HTERT RPE-1 (cell line): ENCODE results near the gene S100A5.
"Not testable (repeated sequence)": the region's sequence is repeated elsewhere in the genome, so short reads cannot be mapped to it uniquely, and the experiment has no call there.

ENCODE experiments used
- in situ Hi-C: fragments of 300-500 bp; cut with MboI; formaldehyde crosslinking; loops from 4 replicates; pipeline ENCODE4 v1.14.3; 2020; ENCODE audit warnings: low sequenced_read_pairs

S100A5 gene, protein sequence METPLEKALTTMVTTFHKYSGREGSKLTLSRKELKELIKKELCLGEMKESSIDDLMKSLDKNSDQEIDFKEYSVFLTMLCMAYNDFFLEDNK

DNA sequence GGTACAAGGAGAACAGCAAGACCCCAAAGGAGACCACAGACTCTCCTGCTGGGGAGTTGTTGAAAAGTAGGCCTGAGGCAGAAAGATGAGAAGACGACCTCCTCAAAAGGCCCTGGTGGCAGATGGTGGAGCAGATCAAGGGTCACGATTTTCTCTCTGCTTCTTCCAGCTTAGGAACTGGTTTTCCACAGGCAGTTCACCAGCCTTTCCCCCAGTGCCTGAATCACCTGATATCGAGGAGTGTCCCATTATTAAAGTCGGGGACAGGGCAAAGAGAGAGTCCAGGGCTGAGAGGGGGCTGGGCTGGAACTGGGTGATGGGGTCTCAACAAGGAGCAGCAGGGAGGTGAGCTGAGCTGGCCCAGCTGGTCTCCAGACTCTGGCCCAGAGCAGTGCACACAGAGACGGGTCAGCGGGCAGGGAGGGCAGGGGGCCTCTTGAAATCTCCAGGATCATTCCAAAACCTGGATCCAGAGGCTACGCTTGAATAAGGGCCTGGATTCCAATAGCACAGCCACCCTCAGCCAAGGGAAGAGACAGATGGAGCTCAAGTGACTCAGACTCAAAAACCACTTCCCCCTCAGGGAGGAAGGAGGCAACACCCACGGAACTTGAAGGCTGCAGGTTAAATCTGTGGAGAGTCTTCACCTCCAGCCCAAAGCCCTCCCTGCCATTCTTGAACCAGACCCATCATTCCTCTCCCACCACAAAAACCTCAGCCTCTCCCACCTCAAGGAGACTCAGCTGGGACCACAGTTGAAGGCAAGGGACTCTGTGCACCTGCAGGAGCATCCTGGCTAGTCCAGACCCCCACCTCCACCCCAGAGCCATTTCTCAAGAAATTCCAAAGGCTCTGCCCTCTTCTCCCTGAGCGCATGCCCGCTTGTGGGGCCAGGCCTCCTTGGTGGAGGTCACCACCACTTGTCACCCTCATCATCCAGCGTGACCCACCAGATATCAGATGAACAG is at the start of gene S100A5:
Gene S100A5, minus strand, starts transcription at position 541 of the 968 bp plus-strand sequence. CDS start 743 bp downstream, outside the sequence.
- in situ Hi-C loops, result no loop called here

DNA sequence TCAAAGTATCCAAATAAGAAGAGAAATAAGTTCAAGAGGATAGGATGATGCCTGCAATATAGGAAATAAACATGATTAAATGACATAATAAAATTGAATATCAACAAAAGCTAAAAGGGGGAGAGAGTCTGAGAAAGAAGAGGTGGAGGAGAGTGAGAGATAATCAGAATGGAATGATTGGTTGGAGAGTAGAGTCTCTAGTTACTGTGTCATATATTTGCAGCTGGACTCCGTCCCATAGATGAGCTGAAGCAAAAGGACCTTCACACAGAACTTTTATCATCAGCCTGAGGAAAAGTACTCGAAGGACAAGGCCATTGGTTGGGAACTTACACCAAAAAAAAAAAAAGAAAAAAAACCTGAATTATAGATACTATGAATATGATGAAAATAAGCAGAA is 47.7 kb upstream of the S100A5 start:
- in situ Hi-C loops, result no loop called here

DNA sequence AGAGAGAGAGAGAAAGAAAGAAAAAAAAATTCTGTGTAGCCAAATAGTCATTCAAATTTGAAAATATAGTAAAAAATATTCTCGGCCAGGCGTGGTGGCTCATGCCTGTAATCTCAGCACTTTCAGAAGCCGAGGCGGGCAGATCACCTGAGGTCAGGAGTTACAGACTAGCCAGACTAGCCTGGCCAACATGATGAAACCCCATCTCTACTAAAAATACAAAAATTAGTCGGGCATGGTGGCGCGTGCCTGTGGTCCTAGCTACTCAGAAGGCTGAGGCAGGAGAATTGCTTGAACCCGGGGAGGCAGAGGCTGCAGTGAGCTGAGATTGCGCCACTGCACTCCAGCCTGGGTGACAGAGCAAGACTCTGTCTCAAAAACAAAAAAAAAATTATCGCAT is 47.3 kb upstream of the S100A5 start:
- in situ Hi-C loops, result not testable (repeated sequence)

DNA sequence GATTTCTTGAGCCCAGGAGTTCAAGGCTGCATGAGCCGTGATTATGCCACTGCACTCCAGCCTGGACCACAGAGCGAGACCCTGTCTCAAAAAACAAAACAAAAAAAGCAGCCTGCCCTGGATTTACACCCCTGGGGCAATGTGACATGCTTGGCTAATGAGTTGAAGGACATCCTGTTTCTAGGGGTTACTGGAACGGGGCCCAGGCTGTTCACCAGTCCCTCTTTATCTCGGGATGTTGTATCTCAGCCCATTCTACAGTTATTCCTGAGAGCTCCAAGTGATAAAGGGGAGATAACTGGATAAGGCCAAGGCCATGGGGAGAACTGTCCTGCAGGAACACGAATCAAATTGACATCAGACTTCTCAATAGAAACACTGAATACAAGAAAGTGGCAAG is 46.6 kb upstream of the S100A5 start:
- in situ Hi-C loops, result no loop called here

DNA sequence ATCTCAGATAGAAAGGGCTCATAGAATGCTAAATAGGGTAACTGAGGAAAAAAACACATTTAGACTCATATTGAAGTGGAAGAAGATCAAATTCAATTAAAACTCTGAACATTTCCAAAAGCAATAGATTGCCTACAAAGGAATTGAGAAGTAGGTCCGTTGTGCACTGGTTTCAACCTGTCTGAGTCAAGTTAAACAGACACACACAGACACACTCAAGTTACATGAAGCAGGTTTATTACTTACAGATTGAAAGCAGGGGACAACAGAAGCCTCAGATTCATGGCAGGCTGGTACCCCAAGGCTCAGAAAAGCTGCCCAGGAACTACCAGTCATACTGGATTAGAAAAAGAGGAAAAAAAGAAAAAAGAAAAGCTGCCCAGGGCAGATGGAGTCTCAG is 45.6 kb upstream of the S100A5 start:
- in situ Hi-C loops, result no loop called here

DNA sequence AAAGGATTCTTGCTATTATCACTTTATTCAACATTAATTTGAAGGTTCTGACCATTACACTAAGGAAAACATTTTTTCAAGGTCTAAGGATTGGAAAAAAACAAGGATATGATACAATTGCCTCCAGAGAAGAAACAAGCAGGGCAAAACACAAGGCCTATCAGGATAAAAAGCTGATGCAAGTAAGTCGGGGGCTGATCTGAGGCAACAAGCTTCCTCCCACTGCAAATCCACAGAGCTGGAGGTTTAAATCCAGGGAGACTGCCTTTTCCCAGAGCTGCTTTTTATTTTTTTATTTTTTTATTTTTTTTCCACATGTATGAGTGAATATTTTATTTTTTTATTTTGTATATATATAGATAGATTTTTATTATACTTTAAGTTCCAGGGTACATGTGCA is 44.3 kb upstream of the S100A5 start:
- in situ Hi-C loops, result no loop called here

DNA sequence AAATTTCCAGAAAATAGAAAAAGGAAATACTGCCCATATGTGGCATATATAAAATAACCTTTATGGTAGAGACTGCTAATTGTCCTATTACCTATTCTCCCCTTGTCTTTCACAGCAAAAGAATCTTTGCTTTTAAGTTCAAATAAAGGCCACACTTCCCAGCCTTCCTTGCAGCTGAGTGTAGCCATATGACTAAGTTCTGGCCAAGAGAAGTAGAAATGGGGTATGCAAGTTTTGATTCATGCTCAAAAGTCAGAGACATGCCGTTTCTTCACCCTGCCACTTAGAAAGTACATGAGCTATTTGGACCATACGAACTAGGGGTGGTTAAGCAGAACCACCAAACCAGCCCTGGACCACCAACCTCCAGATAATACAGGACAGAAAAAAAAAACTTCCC is 43.2 kb upstream of the S100A5 start:
- in situ Hi-C loops, result no loop called here

DNA sequence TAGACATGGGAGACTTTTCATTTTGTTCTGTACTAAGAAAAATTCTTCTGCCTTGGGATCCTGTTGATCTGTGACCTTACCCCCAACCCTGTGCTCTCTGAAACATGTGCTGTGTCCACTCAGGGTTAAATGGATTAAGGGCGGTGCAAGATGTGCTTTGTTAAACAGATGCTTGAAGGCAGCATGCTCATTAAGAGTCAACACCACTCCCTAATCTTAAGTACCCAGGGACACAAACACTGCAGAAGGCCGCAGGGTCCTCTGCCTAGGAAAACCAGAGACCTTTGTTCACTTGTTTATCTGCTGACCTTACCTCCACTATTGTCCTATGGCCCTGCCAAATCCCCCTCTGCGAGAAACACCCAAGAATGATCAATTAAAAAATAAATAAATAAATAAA is 42.8 kb upstream of the S100A5 start:
- in situ Hi-C loops, result not testable (repeated sequence)

DNA sequence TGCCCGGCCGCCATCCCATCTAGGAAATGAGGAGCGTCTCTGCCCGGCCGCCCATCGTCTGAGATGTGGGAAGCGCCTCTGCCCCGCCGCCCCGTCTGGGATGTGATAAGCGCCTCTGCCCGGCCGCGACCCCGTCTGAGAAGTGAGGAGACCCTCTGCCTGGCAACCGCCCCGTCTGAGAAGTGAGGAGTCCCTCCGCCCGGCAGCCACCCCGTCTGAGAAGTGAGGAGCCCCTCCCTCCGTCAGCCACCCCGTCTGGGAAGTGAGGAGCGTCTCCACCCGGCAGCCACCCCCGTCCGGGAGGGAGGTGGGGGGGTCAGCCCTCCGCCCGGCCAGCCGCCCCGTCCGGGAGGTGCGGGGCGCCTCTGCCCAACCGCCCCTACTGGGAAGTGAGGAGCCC is 42.1 kb upstream of the S100A5 start:
- in situ Hi-C loops, result not testable (repeated sequence)

DNA sequence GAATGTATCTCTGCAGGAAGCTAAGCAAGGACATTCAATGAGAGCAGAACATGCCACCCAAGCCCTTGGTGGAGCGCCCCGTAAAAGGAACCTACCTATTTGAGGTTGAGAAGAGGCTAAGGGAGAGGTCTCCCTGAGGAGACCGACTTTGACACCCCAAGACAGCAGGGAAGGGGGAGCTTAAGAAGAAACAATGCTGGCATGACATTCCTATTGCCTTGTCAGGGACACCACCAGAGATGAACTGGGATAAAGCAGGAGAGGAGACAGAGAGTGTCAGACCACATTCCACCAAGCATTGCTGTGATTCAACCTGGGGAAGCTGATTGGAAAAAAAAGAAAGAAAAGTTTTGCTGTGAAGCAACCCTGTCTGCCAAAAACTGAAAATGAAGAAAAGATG is 38.2 kb upstream of the S100A5 start:
- in situ Hi-C loops, result no loop called here

DNA sequence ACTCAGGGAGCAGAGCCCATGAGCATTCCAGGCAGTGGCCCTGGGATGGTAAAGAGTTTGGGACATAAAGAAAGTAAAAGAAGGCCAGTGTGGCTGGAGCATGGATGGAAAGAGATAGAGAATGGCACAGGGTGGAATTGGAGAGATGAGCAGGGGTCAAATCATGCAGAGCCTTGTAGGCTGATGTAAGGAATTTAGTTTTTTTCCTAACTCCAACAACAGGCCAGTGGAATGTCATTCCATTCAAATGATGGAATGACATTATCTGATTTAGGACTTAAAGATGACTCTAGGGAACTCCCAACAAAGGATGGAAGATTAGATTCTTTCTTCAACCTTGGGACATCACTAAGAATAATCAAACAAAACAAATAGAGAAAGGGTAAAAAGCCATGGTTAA is 37.8 kb upstream of the S100A5 start:
- in situ Hi-C loops, result no loop called here

DNA sequence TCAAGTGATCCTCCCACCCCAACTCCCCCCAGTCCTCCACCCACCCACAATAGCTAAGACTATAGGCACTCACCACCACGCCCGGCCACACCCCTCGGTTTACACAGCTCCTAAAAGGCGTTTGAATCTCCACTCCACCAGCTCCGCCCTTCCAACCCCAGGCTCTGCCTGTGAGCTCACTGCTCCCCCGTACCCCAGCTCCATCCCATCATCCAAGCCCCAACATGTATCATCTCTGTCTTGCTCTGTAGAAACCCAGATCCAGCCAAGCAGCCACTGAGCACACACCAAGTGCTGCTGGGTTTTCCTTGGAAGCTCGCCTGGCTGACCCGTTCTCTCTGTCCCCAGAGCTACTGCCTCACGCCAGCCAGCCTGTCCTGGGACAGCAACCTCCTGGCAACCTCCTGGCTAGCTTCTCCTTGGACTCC is 36.9 kb upstream of the S100A5 start:
- in situ Hi-C loops, result no loop called here

DNA sequence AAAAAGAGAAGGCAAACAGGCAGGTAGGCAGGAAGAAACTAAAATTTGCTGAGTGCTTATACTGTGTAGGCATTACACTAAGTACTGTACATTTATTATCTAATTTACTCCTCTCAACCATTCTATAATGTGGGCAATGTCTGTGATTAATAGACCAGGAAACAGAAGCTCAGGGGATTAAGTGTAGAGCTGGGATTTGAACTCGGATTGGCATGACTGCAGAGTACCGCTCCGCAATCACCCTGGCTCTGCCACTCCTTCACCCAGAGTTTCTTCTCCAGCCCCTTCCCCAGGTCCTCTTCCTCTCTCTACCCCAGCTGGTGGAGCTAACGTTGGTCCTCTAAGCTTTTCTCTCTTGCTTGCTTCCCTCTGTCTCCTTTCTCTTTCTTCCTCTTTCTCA is 36.4 kb upstream of the S100A5 start:
- in situ Hi-C loops, result no loop called here

DNA sequence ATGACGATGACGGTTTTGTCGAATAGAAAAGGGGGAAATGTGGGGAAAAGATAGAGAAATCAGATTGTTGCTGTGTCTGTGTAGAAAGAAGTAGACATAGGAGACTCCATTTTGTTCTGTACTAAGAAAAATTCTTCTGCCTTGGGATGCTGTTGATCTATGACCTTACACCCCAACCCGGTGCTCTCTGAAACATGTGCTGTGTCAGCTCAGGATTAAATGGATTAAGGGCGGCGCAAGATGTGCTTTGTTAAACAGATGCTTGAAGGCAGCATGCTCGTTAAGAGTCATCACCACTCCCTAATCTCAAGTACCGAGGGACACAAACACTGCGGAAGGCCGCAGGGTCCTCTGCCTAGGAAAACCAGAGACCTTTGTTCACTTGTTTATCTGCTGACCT is 34.8 kb upstream of the S100A5 start:
- in situ Hi-C loops, result not testable (repeated sequence)

DNA sequence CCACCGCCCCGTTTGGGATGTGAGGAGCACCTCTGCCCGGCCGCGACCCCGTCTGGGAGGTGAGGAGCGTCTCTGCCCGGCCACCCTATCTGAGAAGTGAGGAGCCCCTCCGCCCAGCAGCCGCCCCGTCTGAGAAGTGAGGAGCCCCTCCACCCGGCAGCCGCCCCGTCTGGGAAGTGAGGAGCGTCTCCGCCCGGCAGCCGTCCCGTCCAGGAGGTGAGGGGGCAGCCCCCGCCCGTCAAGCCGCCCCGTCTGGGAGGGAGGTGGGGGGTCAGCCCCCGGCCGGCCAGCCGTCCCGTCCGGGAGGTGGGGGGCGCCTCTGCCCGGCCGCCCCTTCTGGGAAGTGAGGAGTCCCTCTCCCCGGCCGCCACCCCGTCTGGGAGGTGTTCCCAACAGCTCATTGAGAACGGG is 34.4 kb upstream of the S100A5 start:
- in situ Hi-C loops, result not testable (repeated sequence)

DNA sequence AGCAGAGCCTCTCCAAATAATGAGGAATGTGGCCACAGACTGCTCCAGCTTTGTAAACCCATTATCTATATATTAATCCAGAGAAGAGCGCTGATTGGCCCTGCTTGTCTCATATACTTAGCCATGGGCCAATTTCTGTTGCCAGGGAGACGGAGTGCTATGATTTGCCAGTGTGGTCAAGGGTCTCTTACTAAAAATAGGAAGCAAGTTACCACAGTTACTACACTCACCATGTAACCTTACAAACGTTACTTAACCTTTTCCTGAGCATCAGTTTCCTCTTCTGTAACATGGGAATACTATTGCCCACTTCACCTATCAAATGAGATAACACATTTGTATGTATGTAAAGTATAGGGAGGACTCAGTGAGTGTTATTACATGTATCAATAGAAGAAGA is 32.6 kb upstream of the S100A5 start:
- in situ Hi-C loops, result no loop called here

DNA sequence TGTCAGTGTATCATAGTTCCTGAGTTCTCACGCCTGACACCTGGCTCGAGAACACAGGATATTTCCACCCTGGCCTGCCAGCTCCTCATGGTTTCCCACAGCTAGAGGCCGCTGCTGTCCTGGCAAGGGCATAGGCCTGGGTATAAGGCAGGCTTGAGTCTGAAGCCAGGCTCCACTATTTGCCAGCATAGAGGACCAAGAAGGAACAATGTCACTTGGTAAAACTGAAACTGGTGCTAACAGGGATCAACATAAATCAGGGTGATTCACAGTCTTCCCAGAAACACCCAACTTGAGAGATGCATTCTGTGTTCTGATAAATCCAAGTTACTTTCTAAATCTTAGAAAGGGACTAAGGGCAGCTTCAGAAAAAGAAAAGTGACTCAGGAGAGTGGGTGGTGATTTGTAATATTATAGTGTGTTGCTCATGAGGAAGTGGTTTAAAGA is 31.9 kb upstream of the S100A5 start:
- in situ Hi-C loops, result no loop called here

DNA sequence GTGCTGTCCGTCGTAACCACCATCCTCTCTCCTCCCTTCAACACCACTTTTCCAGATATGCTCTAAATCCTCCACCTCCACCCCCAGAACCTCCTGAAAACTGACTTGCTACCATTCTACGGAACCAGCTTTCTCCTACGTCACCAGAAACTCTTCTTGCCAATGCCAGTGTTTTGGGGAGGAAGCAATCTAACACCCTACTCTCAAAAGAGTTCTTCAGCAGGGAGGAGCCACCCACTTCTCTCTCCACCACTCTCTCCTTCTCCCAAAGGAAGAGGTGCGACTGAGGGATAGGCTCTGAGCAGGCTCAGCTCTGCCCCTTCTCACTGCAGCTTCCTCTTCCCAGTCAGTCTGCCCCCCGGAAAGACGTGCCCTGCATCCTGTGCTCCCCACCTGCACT is 31.0 kb upstream of the S100A5 start:
- in situ Hi-C loops, result no loop called here

DNA sequence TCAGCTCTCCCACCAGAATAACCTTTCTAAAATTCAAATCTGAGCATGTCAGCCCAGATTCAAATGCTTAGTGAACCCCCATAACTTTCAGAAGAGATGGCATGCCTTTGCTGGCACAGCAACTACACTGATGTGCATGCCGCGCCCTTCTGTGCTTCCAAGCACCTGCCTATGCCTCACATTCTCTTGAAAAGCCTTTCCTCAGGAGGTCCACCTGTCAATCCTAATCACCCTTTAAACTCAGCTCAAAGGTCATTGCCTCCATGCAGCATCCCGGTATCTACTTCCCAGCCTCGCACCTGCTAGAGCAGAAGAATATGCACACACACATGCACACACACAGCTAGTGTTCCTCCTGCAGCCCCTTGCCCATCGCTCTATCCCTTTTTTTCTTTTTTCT is 30.1 kb upstream of the S100A5 start:
- in situ Hi-C loops, result no loop called here

DNA sequence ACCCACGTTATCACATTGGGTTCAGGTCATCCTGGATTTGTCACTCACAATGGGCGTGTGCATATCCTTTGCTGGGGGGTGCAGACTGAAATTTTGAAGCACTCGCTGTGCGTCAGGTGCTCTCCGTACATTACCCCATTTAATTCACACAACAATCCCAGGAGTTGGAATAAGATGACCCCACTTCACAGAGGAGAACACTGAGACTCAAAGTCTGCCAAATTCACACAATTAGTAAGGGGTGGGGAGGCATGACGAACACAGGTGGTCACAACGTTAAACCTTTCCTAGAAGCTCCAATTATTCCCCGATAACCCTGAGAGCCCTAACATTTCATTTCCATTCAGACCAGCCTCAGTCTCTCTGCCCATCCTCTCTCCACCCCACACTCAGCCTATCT is 28.7 kb upstream of the S100A5 start:
- in situ Hi-C loops, result no loop called here

DNA sequence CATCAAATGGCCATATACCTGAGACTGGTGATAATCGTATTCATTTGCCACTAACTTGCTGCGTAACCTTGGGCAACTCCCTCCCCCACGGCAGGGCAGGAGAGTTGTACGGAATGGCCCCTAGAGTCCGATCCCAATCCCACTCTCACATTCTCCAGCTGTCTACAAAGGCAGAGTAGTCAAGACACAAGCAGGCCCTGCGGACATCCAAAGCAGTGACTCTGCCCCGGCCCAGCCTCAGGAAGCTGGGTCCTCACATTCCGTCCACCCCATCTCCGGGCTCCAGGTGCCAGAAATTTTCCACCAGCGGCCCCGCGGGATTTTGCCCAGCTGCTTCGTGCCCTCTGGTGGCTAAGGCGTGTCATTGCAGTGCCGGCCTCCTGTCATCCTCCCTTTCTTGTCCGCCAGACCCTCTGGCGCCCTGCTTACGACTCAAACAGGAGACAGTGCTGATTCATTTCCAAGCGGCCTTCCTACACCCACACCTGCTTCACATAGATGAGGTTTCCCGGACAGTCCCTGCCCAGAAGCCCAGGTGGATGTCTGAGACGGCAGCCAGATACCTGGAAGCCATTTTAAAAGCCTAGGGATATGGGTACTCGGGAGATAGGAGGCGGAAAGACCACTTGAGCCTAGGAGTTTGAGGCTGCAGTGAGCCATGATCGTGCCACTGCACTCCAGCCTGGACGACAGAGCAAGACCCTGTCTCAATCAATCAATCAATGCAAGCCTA is 27.8 kb upstream of the S100A5 start:
- in situ Hi-C loops, result no loop called here
